ENCODE measurements around the gene FRMD4A. TPM values are rescaled to one million over a fixed set of nuclear protein-coding genes. Genes with fewer than 3 reads are reported as not detected.

FRMD4A gene
- total RNA-seq, 2 donors from 2014 or later = 8.6 to 10.2 TPM

- TF ChIP-seq CTCF (IDR thresholded peaks at IDR 0.05) = no peak
- no peak overlapping the region for H3K4me3 ChIP-seq
- no peak for DNase-seq
- no peak overlapping the region for H3K27ac ChIP-seq
- peaks cover 4% of the 10 kb centered on the region for H3K4me1 ChIP-seq
- no peaks in the 10 kb centered on the region for H3K27me3 ChIP-seq
- H3K36me3 ChIP-seq = no peaks in the 10 kb centered on the region
- intact Hi-C loops (cut with DNase I) = no loop called here
- H3K9ac ChIP-seq (ENCODE audit: low read depth in 2 of 2, low read length in 2 of 2) = no peak overlapping the region
- no peaks in the 10 kb centered on the region for H3K9me3 ChIP-seq
These were observed 625.8 kb downstream of the FRMD4A start for GRCh38 chr10:13704964-13705363.

GRCh38 chr10:13703997-13704536 is 626.7 kb downstream of the FRMD4A start:
- Histone ChIP-seq H3K4me1 (peaks cover 4% of the 10 kb centered on the region), H3K36me3 (no peaks in the 10 kb centered on the region), H3K27ac (no peak overlapping the region), H3K9ac (ENCODE audit: low read depth in 2 of 2, low read length in 2 of 2) (no peak overlapping the region), H3K9me3 (no peaks in the 10 kb centered on the region), H3K27me3 (no peaks in the 10 kb centered on the region), H3K4me3 (no peak overlapping the region)
- no peak for TF ChIP-seq CTCF (IDR thresholded peaks at IDR 0.05)
- DNase-seq = no peak
- intact Hi-C loops (cut with DNase I) = no loop called here

- no peak for DNase-seq
- intact Hi-C loops (cut with DNase I) = no loop called here
- H3K27ac ChIP-seq = no peak overlapping the region
- TF ChIP-seq CTCF (IDR thresholded peaks at IDR 0.05) = no peak
- H3K9me3 ChIP-seq = no peaks in the 10 kb centered on the region
- no peak overlapping the region for H3K4me3 ChIP-seq
- no peaks in the 10 kb centered on the region for H3K36me3 ChIP-seq
- no peaks in the 10 kb centered on the region for H3K27me3 ChIP-seq
- no peak overlapping the region for H3K9ac ChIP-seq (ENCODE audit: low read depth in 2 of 2, low read length in 2 of 2)
- H3K4me1 ChIP-seq = peaks cover 4% of the 10 kb centered on the region
These were observed 627.5 kb downstream of the FRMD4A start for GRCh38 chr10:13703101-13703818.

GRCh38 chr10:13701157-13701919 is 629.4 kb downstream of the FRMD4A start:
- Histone ChIP-seq H3K27ac (no peak overlapping the region), H3K9ac (ENCODE audit: low read depth in 2 of 2, low read length in 2 of 2) (no peak overlapping the region), H3K36me3 (no peaks in the 10 kb centered on the region), H3K4me1 (no peaks in the 10 kb centered on the region), H3K4me3 (no peak overlapping the region), H3K27me3 (no peaks in the 10 kb centered on the region), H3K9me3 (no peaks in the 10 kb centered on the region)
- no peak for TF ChIP-seq CTCF (IDR thresholded peaks at IDR 0.05)
- no peak for DNase-seq
- intact Hi-C loops (cut with DNase I) = no loop called here

GRCh38 chr10:13700473-13701144 is 630.1 kb downstream of the FRMD4A start:
- no peaks in the 10 kb centered on the region for H3K36me3 ChIP-seq
- TF ChIP-seq CTCF (IDR thresholded peaks at IDR 0.05) = no peak
- no peaks in the 10 kb centered on the region for H3K9me3 ChIP-seq
- no peak for DNase-seq
- H3K27ac ChIP-seq = no peak overlapping the region
- intact Hi-C loops (cut with DNase I) = no loop called here
- no peak overlapping the region for H3K4me3 ChIP-seq
- no peaks in the 10 kb centered on the region for H3K4me1 ChIP-seq
- H3K9ac ChIP-seq (ENCODE audit: low read depth in 2 of 2, low read length in 2 of 2) = no peak overlapping the region
- no peaks in the 10 kb centered on the region for H3K27me3 ChIP-seq
